Ishikawa (cell line): ENCODE measurements around the gene CACNA1C.

Source experiments
- CEBPB ChIP-seq: IDR thresholded peaks from 2 replicates; pipeline ENCODE4 v1.6.1; 2012
- CREB1 ChIP-seq: IDR thresholded peaks from 2 replicates; pipeline ENCODE4 v1.6.1; 2012; ENCODE audit warnings: low read depth
- EGR1 ChIP-seq: IDR thresholded peaks from 2 replicates; pipeline ENCODE4 v1.6.1; 2012
- EP300 ChIP-seq: IDR thresholded peaks from 2 replicates; pipeline ENCODE4 v1.6.1; 2012; ENCODE audit warnings: borderline replicate concordance
- FOXM1 ChIP-seq: IDR thresholded peaks from 2 replicates; pipeline ENCODE4 v1.6.1; 2012; ENCODE audit warnings: low read depth, borderline replicate concordance
- NFIC ChIP-seq: IDR thresholded peaks from 2 replicates; pipeline ENCODE4 v1.6.1; 2012
- RAD21 ChIP-seq: IDR thresholded peaks from 2 replicates; pipeline ENCODE4 v1.6.1; 2012; ENCODE audit warnings: low read depth
- REST ChIP-seq: IDR thresholded peaks from 2 replicates; pipeline ENCODE4 v1.6.1; 2012; ENCODE audit warnings: low read depth, mild to moderate bottlenecking
- TAF1 ChIP-seq: IDR thresholded peaks from 2 replicates; pipeline ENCODE4 v1.6.1; 2012; ENCODE audit warnings: low read depth, mild to moderate bottlenecking
- TCF12 ChIP-seq: IDR thresholded peaks from 2 replicates; pipeline ENCODE4 v1.6.1; 2012; ENCODE audit warnings: low read depth
- TEAD4 ChIP-seq: IDR thresholded peaks from 2 replicates; pipeline ENCODE4 v1.6.1; 2012
- USF1 ChIP-seq: IDR thresholded peaks from 2 replicates; pipeline ENCODE4 v1.6.1; 2012
- YY1 ChIP-seq: IDR thresholded peaks from 2 replicates; pipeline ENCODE4 v1.6.1; 2012; ENCODE audit warnings: low read depth
- ZBTB7A ChIP-seq: IDR thresholded peaks from 2 replicates; pipeline ENCODE4 v1.6.1; 2012; ENCODE audit warnings: low read depth
- TF ChIP-seq, protein P1 (sequence below): IDR thresholded peaks from 2 replicates; pipeline ENCODE4 v1.6.1; 2012

CACNA1C gene

DNA sequence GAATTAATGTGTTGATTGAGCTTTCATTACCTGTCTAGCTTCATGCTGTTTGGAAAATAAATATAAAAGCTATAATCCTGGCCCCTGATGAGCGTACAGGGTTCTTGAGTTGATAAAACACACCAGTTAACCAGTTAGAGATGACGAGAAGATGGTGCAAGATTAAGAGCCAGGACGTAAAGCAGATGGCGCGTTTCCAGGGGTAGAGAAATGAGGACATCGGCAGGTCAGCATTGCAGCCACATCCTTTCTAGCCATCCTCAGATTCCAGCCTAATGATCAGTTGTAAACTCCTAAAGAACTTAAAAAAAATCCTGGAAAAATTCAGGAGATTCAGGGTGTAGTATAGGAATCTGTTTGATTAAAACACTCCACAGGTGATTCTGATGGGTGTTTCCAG lies 203.7 kb downstream of the CACNA1C start:
- TF ChIP-seq CEBPB (no peak), EGR1 (no peak), ZBTB7A (no peak), EP300 (no peak), YY1 (no peak), REST (no peak), TAF1 (no peak), NFIC (no peak), USF1 (no peak), CREB1 (no peak), TEAD4 (no peak), RAD21 (no peak)
- TF ChIP-seq, protein P1, sequence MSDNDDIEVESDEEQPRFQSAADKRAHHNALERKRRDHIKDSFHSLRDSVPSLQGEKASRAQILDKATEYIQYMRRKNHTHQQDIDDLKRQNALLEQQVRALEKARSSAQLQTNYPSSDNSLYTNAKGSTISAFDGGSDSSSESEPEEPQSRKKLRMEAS: no peak

GRCh38 chr12:2256915-2257314 lies 204.1 kb downstream of the CACNA1C start:
- TF ChIP-seq, protein P1: no peak
- TF ChIP-seq EGR1 (no peak), TEAD4 (no peak), NFIC (no peak), ZBTB7A (no peak), FOXM1 (no peak), TAF1 (no peak), REST (no peak), CREB1 (no peak), YY1 (no peak), EP300 (no peak), RAD21 (no peak)

DNA sequence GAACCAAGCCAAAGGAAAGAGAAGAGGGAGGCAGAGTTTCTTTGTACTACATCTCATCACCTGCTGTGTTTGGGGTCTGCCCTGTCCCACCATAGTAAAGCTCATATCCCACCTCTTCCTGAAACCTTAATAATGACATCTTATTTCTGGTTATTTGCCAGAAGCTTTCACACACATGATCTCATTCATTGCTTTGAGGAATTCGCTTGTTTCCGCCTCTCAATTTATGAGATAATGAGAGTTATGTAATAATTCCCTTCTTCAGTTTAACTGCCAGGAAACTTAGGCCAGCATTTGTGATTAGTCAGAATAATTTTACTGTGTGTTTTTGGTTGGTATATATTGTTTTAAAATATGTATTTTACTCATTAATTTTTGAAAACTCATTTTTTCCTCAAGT lies 205.2 kb downstream of the CACNA1C start:
- no peak for TF ChIP-seq CREB1
- TF ChIP-seq YY1: no peak
- no peak for TF ChIP-seq CEBPB

- no peak for TF ChIP-seq YY1
- TF ChIP-seq TCF12: no peak
- no peak for TF ChIP-seq NFIC
- no peak for TF ChIP-seq EGR1
- TF ChIP-seq EP300: no peak
- TF ChIP-seq USF1: no peak
- TF ChIP-seq ZBTB7A: no peak
- TF ChIP-seq FOXM1: no peak
- TF ChIP-seq CEBPB: no peak
- TF ChIP-seq RAD21: no peak
Measured at GRCh38 chr12:2259369-2259768, 206.6 kb downstream of the CACNA1C start.

DNA sequence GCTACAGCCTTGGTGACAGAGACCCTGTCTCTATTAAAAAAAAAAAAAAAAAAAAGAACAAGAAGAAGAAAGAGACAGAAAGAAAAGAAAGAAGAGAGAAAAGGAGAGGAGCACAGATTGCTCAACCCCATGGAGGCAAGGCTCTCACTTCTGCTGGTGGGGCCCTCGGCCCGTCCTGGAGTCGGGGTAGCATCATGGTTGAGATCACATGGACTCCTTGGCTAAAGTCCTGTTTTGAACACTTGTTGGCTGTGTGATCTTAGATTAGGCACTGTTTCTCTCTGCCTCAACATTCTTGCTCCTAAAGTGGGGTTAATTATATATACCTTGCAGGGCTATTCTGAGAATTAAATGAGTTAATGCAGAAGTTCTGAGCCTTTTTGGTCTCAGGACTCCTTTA lies 207.7 kb downstream of the CACNA1C start:
- no peak for TF ChIP-seq CEBPB
- no peak for TF ChIP-seq TCF12
- TF ChIP-seq TAF1: no peak
- TF ChIP-seq EGR1: no peak
- TF ChIP-seq NFIC: no peak
- TF ChIP-seq, protein P1: no peak
- TF ChIP-seq EP300: no peak
- no peak for TF ChIP-seq REST
- no peak for TF ChIP-seq CREB1
- TF ChIP-seq RAD21: no peak
- no peak for TF ChIP-seq FOXM1
- no peak for TF ChIP-seq USF1
